Neuronal stem cell (in vitro differentiated cells): ENCODE results near the gene MAG.

Source experiments
- DNase-seq: peaks from one replicate; pipeline ENCODE4 v3.0.0-alpha.2; 2013; ENCODE audit warnings: low spot score
- H2AFZ ChIP-seq: one replicate; pipeline ENCODE4 v1.6.1; 2013; ENCODE audit warnings: mild to moderate bottlenecking, low read length, inconsistent platforms
- H2AK5ac ChIP-seq: 2 replicates; pipeline ENCODE4 v1.6.1; 2013; ENCODE audit warnings: low read depth, mild to moderate bottlenecking, inconsistent platforms, low read length, moderate library complexity, mixed read lengths
- H2BK120ac ChIP-seq: 2 replicates; pipeline ENCODE4 v1.6.1; 2013; ENCODE audit warnings: low read depth, mild to moderate bottlenecking, inconsistent platforms, low read length, moderate library complexity, mixed read lengths
- H2BK12ac ChIP-seq: one replicate; pipeline ENCODE4 v1.6.1; 2013; ENCODE audit warnings: low read length, inconsistent platforms
- H2BK15ac ChIP-seq: 2 replicates; pipeline ENCODE4 v1.6.1; 2013; ENCODE audit warnings: mild to moderate bottlenecking, low read length, inconsistent platforms, mixed read lengths
- H2BK5ac ChIP-seq: one replicate; pipeline ENCODE4 v1.6.1; 2013; ENCODE audit warnings: inconsistent platforms, mild to moderate bottlenecking, low read length, moderate library complexity
- H3K14ac ChIP-seq: one replicate; pipeline ENCODE4 v1.6.1; 2013; ENCODE audit warnings: low read length, inconsistent platforms
- H3K18ac ChIP-seq: 2 replicates; pipeline ENCODE4 v1.6.1; 2013; ENCODE audit warnings: low read length, inconsistent platforms
- H3K23ac ChIP-seq: 2 replicates; pipeline ENCODE4 v1.6.1; 2013; ENCODE audit warnings: low read depth, mild to moderate bottlenecking, mixed read lengths, low read length, inconsistent platforms; ENCODE audit not compliant: poor library complexity
- H3K27ac ChIP-seq: replicated peaks from 3 replicates; pipeline ENCODE4 v1.5.1; 2013; ENCODE audit warnings: low read length, inconsistent platforms
- H3K27me3 ChIP-seq, 3 experiments: 2 replicates each; pipeline ENCODE4 v1.6.1; 2013; ENCODE audit warnings: low read length in 3 of 3, mild to moderate bottlenecking in 2 of 3, inconsistent platforms in 1 of 3, low read depth in 1 of 3, mixed read lengths in 1 of 3, moderate library complexity in 1 of 3; ENCODE audit not compliant: control insufficient read depth in 3 of 3, insufficient read depth in 3 of 3
- H3K36me3 ChIP-seq, 2 donors: replicated peaks in 1 of 2; 2 replicates each; pipeline ENCODE4 v1.6.1; 2013; ENCODE audit warnings: low read length in 2 of 2; ENCODE audit not compliant: control insufficient read depth in 2 of 2, insufficient read depth in 2 of 2
- H3K4ac ChIP-seq: 2 replicates; pipeline ENCODE4 v1.6.1; 2013; ENCODE audit warnings: inconsistent platforms, mild to moderate bottlenecking, low read length, moderate library complexity
- H3K4me1 ChIP-seq, 2 donors: 1 replicate in 1 of 2; 2 replicates in 1 of 2; pipeline ENCODE4 v1.6.1; 2013; ENCODE audit warnings: low read length in 2 of 2, low read depth in 1 of 2; ENCODE audit not compliant: control insufficient read depth in 2 of 2, insufficient read depth in 1 of 2
- H3K4me2 ChIP-seq: one replicate; pipeline ENCODE4 v1.6.1; 2013; ENCODE audit warnings: mild to moderate bottlenecking, low read length, inconsistent platforms; ENCODE audit not compliant: insufficient read depth, poor library complexity, severe bottlenecking
- H3K4me3 ChIP-seq, 2 donors: 2 replicates each; pipeline ENCODE4 v1.5.1; 2013; ENCODE audit warnings: low read length in 2 of 2, mild to moderate bottlenecking in 2 of 2, inconsistent platforms in 1 of 2, moderate library complexity in 1 of 2
- H3K79me1 ChIP-seq: one replicate; pipeline ENCODE4 v1.6.1; 2013; ENCODE audit warnings: low read depth, mild to moderate bottlenecking, inconsistent platforms, low read length, moderate library complexity
- H3K9ac ChIP-seq: one replicate; pipeline ENCODE4 v1.6.1; 2013; ENCODE audit warnings: mild to moderate bottlenecking, low read depth, low read length, inconsistent platforms; ENCODE audit not compliant: poor library complexity
- H3K9me3 ChIP-seq, 2 donors: replicated peaks in 1 of 2; 2 replicates each; pipeline versions ENCODE3 to v1.6.1; 2013; ENCODE audit warnings: low read length in 2 of 2, mild to moderate bottlenecking in 2 of 2, inconsistent platforms in 1 of 2, low read depth in 1 of 2, mixed read lengths in 1 of 2, moderate library complexity in 1 of 2; ENCODE audit not compliant: control insufficient read depth in 2 of 2, insufficient read depth in 1 of 2
- H4K8ac ChIP-seq: one replicate; pipeline ENCODE4 v1.6.1; 2013; ENCODE audit warnings: low read depth, mild to moderate bottlenecking, inconsistent platforms, low read length, moderate library complexity
- H4K91ac ChIP-seq: one replicate; pipeline ENCODE4 v1.6.1; 2013; ENCODE audit warnings: low read length, low read depth, mild to moderate bottlenecking, inconsistent platforms; ENCODE audit not compliant: poor library complexity
- WGBS, 2 donors: extraction: QIAGEN DNeasy Blood & Tissue Kit; methylation state at CpG; one replicate each; pipeline ENCODE4 v1.1.7; 2013; ENCODE audit warnings: missing lambda C conversion rate in 2 of 2, mixed read lengths in 1 of 2; ENCODE audit not compliant: insufficient read length in 2 of 2, insufficient replicate concordance in 1 of 2; ENCODE audit errors: extremely low coverage in 2 of 2; 5-methylcytosine and 5-hydroxymethylcytosine counted together

MAG gene

GRCh38 chr19:35307931-35308330, 16.0 kb downstream of the MAG start:
- Histone ChIP-seq H2BK12ac (no peak overlapping the region), H3K4ac (no peak overlapping the region), H3K4me1 (peaks cover 4% of the 10 kb centered on the region in 2 donors), H3K14ac (no peak overlapping the region), H3K79me1 (no peaks in the 10 kb centered on the region), H4K8ac (no peak overlapping the region), H3K27me3 (peaks cover 0 to 13% (median 0%) of the 10 kb centered on the region in 3 experiments), H2BK5ac (no peak overlapping the region), H3K18ac (no peak overlapping the region), H4K91ac (no peak overlapping the region), H3K27ac (no peak overlapping the region), H3K9ac (peak overlapping the region; percentile 7), H3K23ac (no peak overlapping the region), H2AFZ (no peak overlapping the region), H2BK15ac (no peak overlapping the region), H2BK120ac (no peak overlapping the region), H3K4me3 (no peak overlapping the region), H3K9me3 (peaks cover 0 to 2% of the 10 kb centered on the region in 2 donors), H2AK5ac (peak overlapping the region; percentile 44), H3K36me3 (no peaks in the 10 kb centered on the region), H3K4me2 (no peak overlapping the region)
- DNase-seq = no peak
- no CpG with 5 or more reads among the region's 10 CpGs for whole genome bisulfite sequencing, 2 donors

GRCh38 chr19:35308910-35309309, 16.9 kb downstream of the MAG start:
- Histone ChIP-seq H3K4me1 (peaks cover 4% of the 10 kb centered on the region in 2 donors), H3K9me3 (peaks cover 0 to 2% of the 10 kb centered on the region in 2 donors), H2BK12ac (no peak overlapping the region), H2BK15ac (no peak overlapping the region), H3K9ac (no peak overlapping the region), H3K4me2 (no peak overlapping the region), H3K14ac (no peak overlapping the region), H3K27me3 (peaks cover 0 to 13% (median 0%) of the 10 kb centered on the region in 3 experiments), H3K18ac (no peak overlapping the region), H2BK120ac (no peak overlapping the region), H3K23ac (no peak overlapping the region), H3K4ac (no peak overlapping the region), H4K8ac (no peak overlapping the region), H2AFZ (no peak overlapping the region), H3K27ac (no peak overlapping the region), H3K4me3 (no peak overlapping the region), H2BK5ac (no peak overlapping the region), H2AK5ac (no peak overlapping the region), H3K36me3 (no peaks in the 10 kb centered on the region), H3K79me1 (no peaks in the 10 kb centered on the region), H4K91ac (no peak overlapping the region)
- DNase-seq = no peak
- no CpG with 5 or more reads among the region's 7 CpGs for WGBS, 2 donors

- Histone ChIP-seq H3K14ac (peak overlapping the region; percentile 31), H4K8ac (no peak overlapping the region), H3K36me3 (no peaks in the 10 kb centered on the region), H3K79me1 (no peaks in the 10 kb centered on the region), H3K23ac (peak overlapping the region; percentile 85), H2AK5ac (peak overlapping the region; percentile 88), H3K18ac (peak overlapping the region; percentile 85), H4K91ac (no peak overlapping the region), H3K4me3 (no peak overlapping the region), H3K4ac (no peak overlapping the region), H2BK5ac (no peak overlapping the region), H3K4me2 (peak overlapping the region; percentile 11), H2BK120ac (no peak overlapping the region), H3K9me3 (peaks cover 0 to 2% of the 10 kb centered on the region in 2 donors), H2BK15ac (peak overlapping the region; percentile 26), H3K27me3 (peaks cover 0 to 13% (median 0%) of the 10 kb centered on the region in 3 experiments), H3K9ac (no peak overlapping the region), H3K4me1 (peaks cover 4% of the 10 kb centered on the region in 2 donors), H2AFZ (peak overlapping the region; percentile 18), H3K27ac (no peak overlapping the region), H2BK12ac (peak overlapping the region; percentile 41)
- DNase-seq = no peak
- WGBS, 2 donors = no CpG with 5 or more reads among the region's 47 CpGs
These were observed 17.7 kb downstream of the MAG start for GRCh38 chr19:35309481-35310279.

- no peaks in the 10 kb centered on the region for H3K79me1 ChIP-seq
- no peak overlapping the region for H4K91ac ChIP-seq
- H3K36me3 ChIP-seq = no peaks in the 10 kb centered on the region
- peak overlapping the region; percentile 88 for H2AK5ac ChIP-seq
- no peak overlapping the region for H3K4me3 ChIP-seq
- H3K27ac ChIP-seq = no peak overlapping the region
- DNase-seq = no peak
- no CpG with 5 or more reads among the region's 12 CpGs for WGBS, 2 donors
- H2BK12ac ChIP-seq = no peak overlapping the region
- no peak overlapping the region for H3K14ac ChIP-seq
- no peak overlapping the region for H2BK5ac ChIP-seq
- H3K9ac ChIP-seq = no peak overlapping the region
- peaks cover 4% of the 10 kb centered on the region in 2 donors for H3K4me1 ChIP-seq
- peaks cover 0 to 13% (median 0%) of the 10 kb centered on the region in 3 experiments for H3K27me3 ChIP-seq
- H3K4me2 ChIP-seq = no peak overlapping the region
- H2BK120ac ChIP-seq = no peak overlapping the region
- no peak overlapping the region for H2BK15ac ChIP-seq
- H3K4ac ChIP-seq = no peak overlapping the region
- H3K18ac ChIP-seq = no peak overlapping the region
- no peak overlapping the region for H3K23ac ChIP-seq
- H4K8ac ChIP-seq = no peak overlapping the region
- no peak overlapping the region for H2AFZ ChIP-seq
- peaks cover 0 to 1% of the 10 kb centered on the region in 2 donors for H3K9me3 ChIP-seq
These were observed 18.4 kb downstream of the MAG start for GRCh38 chr19:35310331-35310730.
